ENCODE measurements around the gene PPP4R4.

- no peak for TF ChIP-seq POLR2A (IDR thresholded peaks at IDR 0.05; ENCODE audit: low read length)
- no peak for TF ChIP-seq GATA1 (IDR thresholded peaks at IDR 0.05; ENCODE audit: low read depth, low read length)
These were observed 104.6 kb downstream of the PPP4R4 start for GRCh38 chr14:94278731-94279130.

Measured in erythroblast (primary cell).